ENCODE results near the gene EIF3D.

DNA sequence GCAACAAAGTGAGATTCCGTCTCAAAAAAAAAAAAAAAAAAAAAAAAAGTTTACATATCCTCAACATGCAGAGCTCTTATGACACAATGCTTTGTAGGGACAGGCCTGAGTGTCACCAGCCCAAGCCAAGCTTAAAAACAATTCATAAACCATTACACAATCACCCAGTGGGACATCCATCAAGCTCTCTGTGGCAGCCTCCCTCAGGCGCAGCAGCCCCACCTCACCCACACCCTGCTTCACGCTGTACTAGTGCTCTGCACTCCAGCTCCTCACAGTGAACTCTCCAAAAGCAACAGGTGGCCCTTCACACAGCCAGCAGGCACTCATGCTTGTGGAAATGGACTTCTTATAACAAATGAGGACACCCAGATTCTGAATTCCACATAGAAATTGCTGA, 18.6 kb downstream of the EIF3D start:
- TF ChIP-seq CTCF (conservative IDR thresholded peaks at IDR 0.05; ENCODE audit: low read length) = no peak
- no peak for TF ChIP-seq EZH2phosphoT487 (IDR thresholded peaks at IDR 0.05; ENCODE audit: borderline replicate concordance)

Measured in Loucy (cell line).